ENCODE measurements around the gene CALHM6.
"Not testable (repeated sequence)": the region's sequence is repeated elsewhere in the genome, so short reads cannot be mapped to it uniquely, and the experiment has no call there.

The CALHM6 gene

DNA sequence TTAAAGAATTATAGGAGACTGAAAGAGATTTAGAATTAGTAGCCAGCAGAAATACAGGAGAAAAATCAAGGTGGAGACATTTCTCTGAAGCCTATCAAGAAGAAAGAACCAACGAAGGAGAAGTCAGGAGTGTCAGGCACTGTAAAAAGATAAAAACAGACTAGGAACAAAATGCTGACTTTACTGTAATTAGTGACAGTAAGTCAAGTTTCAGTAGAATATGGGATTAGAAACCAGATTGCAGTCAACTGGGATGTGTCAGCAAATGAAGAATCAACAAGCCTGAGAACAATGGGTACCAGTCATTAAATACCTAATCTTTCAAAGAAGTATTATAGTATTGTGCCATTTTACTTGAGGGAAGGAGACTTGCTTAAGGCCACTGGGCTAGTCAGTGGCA lies 21.6 kb downstream of the CALHM6 start:
- DNase-seq: no peak

DNA sequence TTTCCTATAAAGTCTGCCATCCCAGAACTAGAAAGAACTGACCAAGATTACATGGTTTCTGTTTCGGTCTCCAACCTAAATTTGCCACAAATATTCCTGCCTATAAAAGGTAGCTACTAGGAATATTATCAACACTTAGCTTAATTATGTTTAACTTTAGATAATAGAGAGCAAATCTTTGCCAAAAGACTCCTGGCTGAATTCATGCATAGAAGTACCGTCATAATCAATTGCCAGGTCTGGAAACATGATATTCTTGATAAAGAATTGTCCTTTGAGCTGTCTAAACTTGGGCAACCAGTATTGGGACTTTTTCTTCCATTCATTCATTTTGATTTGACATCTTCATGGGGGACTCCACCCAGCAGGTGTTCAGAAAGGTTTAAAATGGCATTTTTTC lies 22.4 kb downstream of the CALHM6 start:
- no peak for DNase-seq

DNA sequence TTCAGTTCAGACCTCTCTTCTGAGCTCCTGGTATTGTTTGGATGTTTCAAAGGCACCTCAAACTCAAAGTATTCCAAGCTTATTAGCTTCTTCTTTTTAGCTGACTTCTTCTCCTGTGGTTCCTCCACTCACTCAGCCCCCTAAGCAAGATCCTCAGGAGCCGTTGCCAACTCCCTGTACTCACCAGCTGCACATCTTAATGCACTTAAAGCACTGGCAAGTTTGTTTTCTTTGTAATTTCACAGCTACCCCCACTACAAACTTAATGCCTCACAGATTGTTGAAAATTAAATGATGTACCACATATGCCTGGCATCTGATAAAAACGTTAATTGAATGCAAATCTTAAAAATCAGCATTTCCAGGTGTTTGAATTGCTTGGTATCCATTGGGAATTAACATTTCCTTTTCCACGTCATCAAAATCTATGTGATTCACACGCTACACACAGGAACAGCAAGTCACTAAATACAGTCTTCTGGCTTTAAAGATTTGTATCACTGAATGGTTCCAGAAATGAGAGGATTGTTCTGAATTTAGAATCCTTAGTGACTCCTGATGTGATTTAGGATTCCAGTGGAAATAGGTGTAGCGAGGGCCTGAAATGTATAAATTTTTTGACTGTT lies 24.5 kb downstream of the CALHM6 start:
- no peak for DNase-seq

DNA sequence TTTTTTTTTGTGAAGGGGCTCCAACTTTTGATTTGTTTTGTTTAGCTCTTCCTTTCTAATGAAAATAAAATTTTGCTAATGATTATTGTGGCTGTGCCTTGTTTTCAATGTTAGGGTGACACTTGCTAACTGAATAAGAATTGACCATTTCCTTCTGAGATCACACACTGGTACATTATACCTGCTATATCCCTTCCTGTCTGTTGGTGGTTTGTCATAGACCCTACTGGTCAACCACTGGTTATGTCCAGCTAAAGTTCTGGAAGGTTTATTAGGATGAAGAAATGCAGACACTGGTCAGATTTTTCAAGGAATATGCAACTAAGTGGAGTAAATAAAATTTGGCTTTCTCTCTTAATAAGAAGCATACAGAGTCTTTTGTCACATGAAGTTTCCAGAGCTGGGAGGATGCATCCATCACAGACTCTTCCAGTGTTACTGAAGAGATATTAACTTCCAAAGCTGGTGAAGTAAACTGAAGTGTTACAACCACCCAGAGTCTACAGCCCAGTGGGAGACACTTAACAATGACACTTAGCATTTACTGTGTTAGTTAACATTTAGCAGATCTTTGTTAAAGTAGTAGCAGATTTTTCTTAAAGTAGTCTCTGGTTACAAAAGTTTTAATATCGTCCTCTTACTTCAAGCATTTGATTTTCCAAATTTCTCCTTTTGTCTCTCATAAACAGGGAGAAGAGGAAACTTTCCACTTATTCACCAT lies 30.6 kb downstream of the CALHM6 start:
- DNase-seq: no peak

DNA sequence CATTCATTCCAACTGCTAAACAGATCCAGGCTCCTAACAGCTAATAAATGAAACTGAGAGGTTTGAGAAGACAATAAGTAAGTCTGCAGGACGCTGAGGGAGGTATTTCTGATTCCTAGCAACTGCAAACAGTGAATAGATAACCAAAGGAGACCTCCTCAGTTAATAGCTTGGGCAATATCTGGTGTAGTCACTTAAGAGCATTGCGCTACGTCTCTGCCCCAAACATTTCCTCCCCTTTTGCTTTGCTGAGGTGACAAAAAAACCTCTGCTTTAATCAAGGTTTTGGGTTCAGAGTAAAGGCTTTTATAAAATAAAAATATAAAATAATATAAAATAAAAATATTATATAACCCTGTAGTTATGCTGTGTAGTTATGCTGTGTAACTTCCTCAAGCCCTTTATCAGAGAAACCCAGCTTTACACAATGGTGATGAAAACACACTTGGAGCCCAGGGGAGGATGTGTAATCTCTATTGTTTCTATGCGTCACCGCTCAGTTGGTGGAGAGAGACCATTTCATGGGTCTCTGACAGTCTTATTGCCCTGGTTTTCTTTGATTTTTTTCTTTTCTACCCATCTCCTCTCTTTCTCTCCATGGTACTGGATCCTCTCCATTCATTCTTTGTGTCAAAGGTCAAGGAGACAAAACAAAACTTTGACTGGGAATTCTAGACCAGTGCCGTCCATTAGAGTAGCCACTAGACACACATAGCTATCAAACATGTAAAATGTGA lies 31.3 kb downstream of the CALHM6 start:
- DNase-seq: no peak

DNA sequence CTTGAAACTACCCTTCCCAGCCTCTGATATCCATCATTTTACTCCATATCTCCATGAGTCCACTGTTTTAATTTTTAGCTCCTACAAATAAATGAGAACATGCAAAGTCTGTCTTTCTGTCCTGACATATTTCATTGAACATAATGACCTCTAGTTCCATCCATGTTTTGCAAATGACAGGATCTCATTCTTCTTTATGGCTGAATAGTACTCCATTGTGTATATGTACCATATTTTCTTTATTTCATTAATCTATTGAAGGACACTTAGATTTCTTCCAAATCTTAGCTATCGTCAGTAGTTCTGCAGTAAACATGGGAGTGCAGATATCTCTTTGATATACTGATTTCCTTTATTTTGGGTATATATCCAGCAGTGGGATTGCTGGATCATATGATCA lies 34.0 kb downstream of the CALHM6 start:
- not testable (repeated sequence) for DNase-seq

DNA sequence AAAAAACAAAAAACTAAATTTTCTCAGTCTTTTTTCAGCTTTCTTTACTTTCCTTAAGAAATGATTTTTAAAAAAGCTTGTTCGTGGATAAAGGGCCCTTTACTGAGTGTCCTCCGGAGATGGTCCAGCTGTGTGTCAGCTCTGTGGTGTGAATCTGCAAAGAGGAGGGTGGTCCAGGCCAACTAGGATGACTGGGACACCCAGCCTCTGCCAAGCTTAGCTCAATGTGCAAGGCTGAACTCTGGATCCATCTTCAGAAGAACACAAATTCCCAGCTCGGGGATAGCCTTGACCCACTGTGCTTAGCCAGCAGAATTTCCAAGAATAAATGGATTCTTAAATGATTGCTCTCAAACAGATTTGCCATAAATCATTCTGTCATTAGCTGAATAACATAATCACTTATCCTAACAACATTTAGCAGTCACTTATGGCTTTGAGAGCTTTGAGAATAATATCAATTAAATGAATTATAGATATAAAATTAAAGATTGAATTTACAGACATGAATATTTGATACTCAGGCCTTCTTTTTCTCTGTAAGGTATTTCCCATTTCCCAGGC lies 36.0 kb downstream of the CALHM6 start:
- no peak for DNase-seq

DNA sequence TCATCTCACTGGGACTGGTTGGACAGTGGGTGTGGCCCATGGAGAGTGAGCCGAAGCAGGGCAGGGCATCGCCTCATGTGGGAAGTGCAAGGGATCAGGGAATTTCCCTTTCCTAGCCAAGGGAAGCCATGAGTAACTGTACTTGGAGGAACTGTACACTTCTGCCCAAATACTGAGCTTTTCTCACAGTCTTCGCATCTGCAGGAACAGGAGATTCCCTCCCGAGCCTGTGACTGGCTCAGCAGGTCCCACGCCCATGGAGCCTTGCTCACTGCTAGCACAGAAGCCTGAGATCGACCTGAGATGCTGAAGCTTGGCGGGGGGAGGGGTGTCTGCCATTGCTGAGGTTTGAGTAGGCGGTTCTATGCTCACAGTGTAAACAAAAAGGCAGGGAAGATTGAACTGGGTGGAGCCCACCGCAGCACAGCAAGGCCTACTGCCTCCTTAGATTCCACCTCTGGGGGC lies 39.8 kb downstream of the CALHM6 start:
- no peak for DNase-seq

DNA sequence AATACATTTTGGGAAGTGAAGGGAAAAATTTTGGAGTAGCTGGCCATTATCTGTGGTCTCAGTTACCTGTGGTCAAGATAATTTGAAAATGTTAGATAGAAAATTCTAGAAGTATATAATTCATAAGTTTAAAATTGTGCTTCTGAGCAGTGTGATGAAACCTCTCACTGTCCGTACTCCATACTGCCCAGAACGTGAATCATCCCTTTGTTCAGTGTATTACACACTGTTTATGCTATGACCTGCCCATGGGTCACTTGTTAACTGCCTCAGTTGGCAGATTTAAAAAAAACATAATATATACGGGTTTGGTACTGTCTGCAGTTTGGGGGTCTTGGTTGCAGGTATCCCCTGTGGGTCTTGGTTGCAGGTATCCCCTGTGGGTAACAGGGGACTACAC lies 46.1 kb downstream of the CALHM6 start:
- DNase-seq: no peak

DNA sequence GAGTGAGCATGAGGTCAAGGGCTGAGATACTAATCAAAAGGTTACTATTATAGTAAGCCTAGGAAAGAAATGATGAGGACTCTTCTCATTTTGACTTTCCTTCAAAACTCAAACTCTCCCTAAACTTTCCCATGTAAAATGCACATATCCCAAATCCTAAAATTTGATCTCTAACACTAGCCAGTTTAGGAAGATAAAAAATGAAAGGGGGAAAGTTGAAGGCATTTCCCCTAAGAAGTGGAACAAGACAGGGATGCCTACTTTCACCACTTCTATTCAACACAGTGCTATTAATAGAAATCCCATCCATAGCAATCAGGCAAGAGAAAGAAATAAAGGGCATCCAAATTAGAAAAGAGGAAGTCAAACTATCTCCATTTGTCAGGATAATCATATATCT lies 47.4 kb downstream of the CALHM6 start:
- no peak for DNase-seq

DNA sequence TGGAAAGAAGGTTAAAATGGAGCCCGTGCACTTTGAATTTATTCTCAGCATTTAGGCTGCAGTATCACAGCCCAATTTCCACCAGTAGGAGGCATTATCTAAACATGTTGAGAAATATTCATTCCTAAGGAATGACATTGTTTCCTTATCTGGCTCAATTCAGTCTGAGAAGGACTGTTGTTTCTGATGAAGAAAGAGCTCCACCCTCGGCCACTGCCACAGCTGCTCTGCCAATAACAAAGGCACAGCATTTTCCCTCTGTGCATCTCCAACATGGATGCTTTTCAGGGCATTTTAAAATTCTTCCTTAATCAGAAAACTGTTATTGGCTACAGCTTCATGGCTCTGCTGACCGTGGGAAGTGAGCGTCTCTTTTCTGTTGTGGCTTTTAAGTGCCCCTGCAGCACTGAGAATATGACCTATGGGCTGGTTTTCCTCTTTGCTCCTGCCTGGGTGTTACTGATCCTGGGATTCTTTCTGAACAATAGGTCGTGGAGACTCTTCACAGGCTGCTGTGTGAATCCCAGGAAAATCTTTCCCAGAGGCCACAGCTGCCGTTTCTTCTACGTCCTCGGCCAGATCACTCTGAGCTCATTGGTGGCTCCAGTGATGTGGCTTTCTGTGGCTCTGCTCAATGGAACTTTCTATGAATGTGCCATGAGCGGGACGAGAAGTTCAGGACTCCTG lies 50.4 kb downstream of the CALHM6 start, which contains the start of gene CALHM5:
TSS of gene CALHM5 (plus strand) at position 216 of the 687 bp plus-strand sequence. CDS start at position 274, 58 bp downstream.
- DNase-seq: no peak

DNA sequence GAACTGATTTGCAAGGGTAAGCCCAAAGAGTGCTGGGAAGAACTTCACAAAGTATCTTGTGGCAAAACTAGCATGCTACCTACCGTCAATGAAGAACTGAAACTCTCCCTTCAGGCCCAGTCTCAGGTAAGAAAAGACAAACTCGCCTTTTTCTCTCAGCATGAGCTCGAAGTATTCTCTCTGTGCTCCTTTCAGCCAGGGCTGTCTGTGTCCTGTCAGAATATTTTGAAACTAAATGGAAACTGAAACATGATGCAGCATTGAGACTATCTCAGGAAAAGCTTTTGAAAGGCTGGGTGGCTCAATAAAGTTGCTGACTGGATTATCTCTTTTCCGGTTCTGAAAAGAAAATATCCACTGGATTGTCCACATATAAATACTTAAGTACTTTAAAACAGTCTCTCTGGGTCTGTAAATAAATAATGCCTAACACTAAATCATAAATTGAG lies 51.0 kb downstream of the CALHM6 start:
- no peak for DNase-seq

DNA sequence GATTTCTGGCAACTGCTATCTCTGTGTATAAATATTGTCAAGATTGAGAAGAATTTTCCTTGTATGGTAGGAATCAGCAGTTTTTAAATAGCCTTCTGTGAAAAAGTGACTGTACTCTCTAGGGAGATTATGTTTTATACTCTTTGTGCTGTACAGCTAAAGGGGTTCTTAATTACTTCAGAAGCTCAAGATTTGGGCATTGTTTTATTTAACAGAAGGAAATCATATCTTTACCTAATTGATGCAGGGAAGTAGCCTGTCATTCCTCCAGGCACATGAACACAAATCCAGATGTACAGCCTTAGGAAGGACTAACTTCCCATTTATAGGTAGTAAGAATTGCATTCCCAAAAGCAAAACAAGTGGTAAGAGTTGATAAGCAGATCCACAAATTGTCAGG lies 51.6 kb downstream of the CALHM6 start:
- DNase-seq: no peak
